ENCODE results near the gene EXT2.

The EXT2 gene

GRCh38 chr11:44095506-44096359 is at the start of gene EXT2:
Gene EXT2 (plus strand): TSS chr11:44095678. CDS start chr11:44107713, 12,035 bp downstream.
- no peak for FAIRE-seq

- no peak for FAIRE-seq
These were observed 49.3 kb upstream of the EXT2 start for GRCh38 chr11:44046182-44046581.

- no peak for FAIRE-seq
These were observed 48.2 kb upstream of the EXT2 start for GRCh38 chr11:44047298-44047697.

GRCh38 chr11:44047931-44048431 is 47.5 kb upstream of the EXT2 start, which contains the start of gene ACCSL:
Gene ACCSL (plus strand): TSS chr11:44047981. CDS start chr11:44048037, 56 bp downstream.
- FAIRE-seq = no peak

- FAIRE-seq = no peak
These were observed 45.6 kb upstream of the EXT2 start for GRCh38 chr11:44049832-44050231.

GRCh38 chr11:44051171-44051570 is 44.3 kb upstream of the EXT2 start:
- FAIRE-seq = no peak

GRCh38 chr11:44057340-44057739 is 38.1 kb upstream of the EXT2 start:
- no peak for FAIRE-seq

- FAIRE-seq = no peak
These were observed 37.2 kb upstream of the EXT2 start for GRCh38 chr11:44058275-44058674.

- FAIRE-seq = no peak
These were observed 30.3 kb upstream of the EXT2 start for GRCh38 chr11:44065161-44065661.

GRCh38 chr11:44065841-44066731 is 29.4 kb upstream of the EXT2 start, which contains the start of gene ACCS:
Gene ACCS (plus strand): TSS chr11:44066270. CDS start chr11:44067628, 1,358 bp downstream.
- no peak for FAIRE-seq

- no peak for FAIRE-seq
These were observed 28.7 kb upstream of the EXT2 start for GRCh38 chr11:44066732-44067141.

GRCh38 chr11:44067266-44067665 is 28.2 kb upstream of the EXT2 start:
- FAIRE-seq = no peak

- FAIRE-seq = no peak
These were observed 27.3 kb upstream of the EXT2 start for GRCh38 chr11:44068180-44068579.

GRCh38 chr11:44071157-44071556 is 24.3 kb upstream of the EXT2 start:
- FAIRE-seq = no peak

GRCh38 chr11:44072757-44073658 is 22.5 kb upstream of the EXT2 start:
- no peak for FAIRE-seq

GRCh38 chr11:44078794-44079193 is 16.7 kb upstream of the EXT2 start:
- no peak for FAIRE-seq

GRCh38 chr11:44079376-44079775 is 16.1 kb upstream of the EXT2 start:
- FAIRE-seq = no peak

GRCh38 chr11:44080951-44081350 is 14.5 kb upstream of the EXT2 start:
- no peak for FAIRE-seq

GRCh38 chr11:44082645-44083044 is 12.8 kb upstream of the EXT2 start:
- no peak for FAIRE-seq

- FAIRE-seq = no peak
These were observed 12.0 kb upstream of the EXT2 start for GRCh38 chr11:44083433-44083832.

GRCh38 chr11:44083906-44084305 is 11.6 kb upstream of the EXT2 start:
- FAIRE-seq = no peak

GRCh38 chr11:44085330-44085729 is 10.1 kb upstream of the EXT2 start:
- FAIRE-seq = no peak
